Osteoblast (primary cell): ENCODE data around the gene CCR3. TPM values are rescaled to one million over a fixed set of nuclear protein-coding genes. Genes with fewer than 3 reads are reported as not detected.
A peak's percentile ranks its signal among the peaks of the same experiment; 100 is the strongest.

Source experiments
- DNase-seq: peaks from one replicate; pipeline ENCODE4 v3.0.0; 2011; ENCODE audit warnings: low spot score, mixed read lengths; ENCODE audit not compliant: insufficient read length; ENCODE audit errors: missing footprints
- H2AFZ ChIP-seq: 2 replicates; pipeline ENCODE4 v1.6.0; 2011; ENCODE audit warnings: mild to moderate bottlenecking, low read length
- H3K27ac ChIP-seq: 2 replicates; pipeline ENCODE4 v1.5.1; 2011; ENCODE audit warnings: mild to moderate bottlenecking, low read depth, low read length, moderate library complexity
- H3K27me3 ChIP-seq: 2 replicates; pipeline ENCODE4 v1.6.0; 2012; ENCODE audit warnings: mild to moderate bottlenecking, control low read depth, inconsistent platforms, low read length, moderate library complexity; ENCODE audit not compliant: insufficient read depth
- H3K36me3 ChIP-seq: 2 replicates; pipeline ENCODE4 v1.5.1; 2011; ENCODE audit warnings: mild to moderate bottlenecking, low read length, control low read depth, moderate library complexity; ENCODE audit not compliant: insufficient read depth
- H3K4me1 ChIP-seq: 2 replicates; pipeline ENCODE4 v1.5.1; 2011; ENCODE audit warnings: mild to moderate bottlenecking, low read length, control low read depth, moderate library complexity; ENCODE audit not compliant: insufficient read depth
- H3K4me2 ChIP-seq: 2 replicates; pipeline ENCODE4 v1.6.0; 2011; ENCODE audit warnings: mild to moderate bottlenecking, low read length; ENCODE audit not compliant: insufficient read depth
- H3K4me3 ChIP-seq: fragments of 200-600 bp; sonication (generic); 3 replicates; pipeline ENCODE4 v1.5.1; 2012; ENCODE audit warnings: mild to moderate bottlenecking, low read length, inconsistent platforms; ENCODE audit not compliant: insufficient read depth
- H3K79me2 ChIP-seq: 2 replicates; pipeline ENCODE4 v1.6.0; 2012; ENCODE audit warnings: mild to moderate bottlenecking, low read length, control low read depth, inconsistent platforms; ENCODE audit not compliant: insufficient read depth
- H3K9me3 ChIP-seq: 2 replicates; pipeline ENCODE4 v1.5.1; 2011; ENCODE audit warnings: low read depth, low read length, control low read depth
- H4K20me1 ChIP-seq: 2 replicates; pipeline ENCODE4 v1.6.0; 2012; ENCODE audit warnings: mild to moderate bottlenecking, low read length, control low read depth; ENCODE audit not compliant: insufficient read depth
- CTCF ChIP-seq: IDR thresholded peaks from 2 replicates; pipeline ENCODE4 v1.5.1; 2011; ENCODE audit warnings: mild to moderate bottlenecking, low read depth, low read length, moderate library complexity; ENCODE audit errors: extremely low read depth
- total RNA-seq: library from RNA; depleted of rRNA; stranded (reverse); fragments of >200 nt; gene quantifications from 2 replicates; pipeline ENCODE4 v1.2.3, GENCODE V29; 2012

Gene CCR3
- total RNA-seq, 1 donor: not detected

GRCh38 chr3:46213201-46213600 lies 29.1 kb upstream of the CCR3 start:
- H3K36me3 ChIP-seq: no peaks in the 10 kb centered on the region
- no peaks in the 10 kb centered on the region for H3K79me2 ChIP-seq
- H3K27me3 ChIP-seq: peaks cover 36% of the 10 kb centered on the region
- H3K4me1 ChIP-seq: peaks cover 15% of the 10 kb centered on the region
- DNase-seq: no peak
- H3K4me3 ChIP-seq: no peak overlapping the region
- no peak for TF ChIP-seq CTCF
- no peak overlapping the region for H3K4me2 ChIP-seq
- no peaks in the 10 kb centered on the region for H3K9me3 ChIP-seq
- no peaks in the 10 kb centered on the region for H4K20me1 ChIP-seq
- no peak overlapping the region for H3K27ac ChIP-seq
- H2AFZ ChIP-seq: no peak overlapping the region

DNA sequence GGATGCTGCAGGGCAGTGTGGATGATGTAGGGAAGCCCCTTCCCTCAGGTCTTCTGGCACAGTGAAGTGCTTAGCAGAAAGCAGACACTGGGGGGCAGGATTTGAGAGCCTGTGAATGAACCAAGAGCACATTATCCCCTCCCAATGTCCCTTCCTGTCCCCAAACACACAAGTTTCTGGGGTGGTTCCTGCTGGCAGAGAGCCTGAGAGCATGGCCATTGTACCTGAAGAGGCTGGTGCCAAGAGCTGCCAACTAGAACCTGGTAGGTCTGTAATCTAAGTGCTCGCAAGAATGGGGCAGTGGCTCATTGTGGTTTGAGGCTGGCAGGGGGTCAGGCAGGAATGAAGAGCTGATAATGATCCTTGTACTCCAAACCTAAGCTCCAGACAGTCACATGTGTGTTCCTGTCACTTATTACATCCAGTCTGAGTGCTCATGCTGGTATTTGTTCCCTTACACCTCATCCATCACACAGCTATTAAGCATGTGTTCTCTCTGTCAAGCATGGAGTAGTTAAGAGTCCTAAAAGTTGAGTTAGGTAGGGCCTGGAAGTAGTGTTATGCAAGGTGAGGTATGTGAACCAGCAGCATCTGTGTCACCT lies 27.4 kb upstream of the CCR3 start:
- TF ChIP-seq CTCF: peak; percentile 36
- DNase-seq: peak; percentile 55
- no peak overlapping the region for H3K4me3 ChIP-seq
- H3K79me2 ChIP-seq: no peaks in the 10 kb centered on the region
- H4K20me1 ChIP-seq: no peaks in the 10 kb centered on the region
- H3K27me3 ChIP-seq: peaks cover 38% of the 10 kb centered on the region
- H3K4me1 ChIP-seq: peaks cover 3% of the 10 kb centered on the region
- no peak overlapping the region for H3K4me2 ChIP-seq
- H2AFZ ChIP-seq: no peak overlapping the region
- no peak overlapping the region for H3K27ac ChIP-seq
- no peaks in the 10 kb centered on the region for H3K9me3 ChIP-seq
- no peaks in the 10 kb centered on the region for H3K36me3 ChIP-seq

- H3K27me3 ChIP-seq: peaks cover 44% of the 10 kb centered on the region
- no peak overlapping the region for H3K27ac ChIP-seq
- H3K4me1 ChIP-seq: no peaks in the 10 kb centered on the region
- no peak for TF ChIP-seq CTCF
- peak; percentile 48 for DNase-seq
- no peak overlapping the region for H3K4me3 ChIP-seq
- H3K9me3 ChIP-seq: no peaks in the 10 kb centered on the region
- H3K79me2 ChIP-seq: no peaks in the 10 kb centered on the region
- H3K4me2 ChIP-seq: no peak overlapping the region
- no peaks in the 10 kb centered on the region for H3K36me3 ChIP-seq
- no peak overlapping the region for H2AFZ ChIP-seq
- no peaks in the 10 kb centered on the region for H4K20me1 ChIP-seq
Measured at GRCh38 chr3:46215810-46216414, 26.3 kb upstream of the CCR3 start.

DNA sequence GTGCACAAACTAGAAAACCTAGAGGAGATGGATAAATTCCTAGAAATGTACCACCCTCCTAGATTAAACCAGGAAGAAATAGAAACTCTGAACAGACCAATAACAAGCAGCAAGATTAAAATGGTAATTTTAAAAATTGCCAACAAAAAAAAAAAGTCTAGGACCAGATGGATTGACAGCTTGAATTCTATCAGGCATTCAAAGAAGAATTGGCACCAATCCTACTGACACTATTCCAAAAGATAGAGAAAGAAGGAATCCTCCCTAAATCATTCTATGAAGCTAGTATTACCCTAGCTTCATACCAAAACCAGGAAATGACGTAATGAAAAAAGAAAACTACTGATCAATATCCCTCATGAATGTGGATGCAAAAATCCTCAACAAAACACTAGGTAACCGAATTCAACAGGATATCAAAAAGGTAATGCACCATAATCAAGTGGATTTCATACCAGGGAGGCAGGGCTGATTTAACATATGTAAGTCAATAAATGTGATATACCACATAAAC lies 24.0 kb upstream of the CCR3 start:
- peaks cover 50% of the 10 kb centered on the region for H3K27me3 ChIP-seq
- TF ChIP-seq CTCF: no peak
- H3K36me3 ChIP-seq: no peaks in the 10 kb centered on the region
- no peak overlapping the region for H3K4me3 ChIP-seq
- no peaks in the 10 kb centered on the region for H3K4me1 ChIP-seq
- no peak for DNase-seq
- H3K9me3 ChIP-seq: no peaks in the 10 kb centered on the region
- H4K20me1 ChIP-seq: no peaks in the 10 kb centered on the region
- H3K27ac ChIP-seq: no peak overlapping the region
- H3K4me2 ChIP-seq: no peak overlapping the region
- H3K79me2 ChIP-seq: no peaks in the 10 kb centered on the region
- H2AFZ ChIP-seq: no peak overlapping the region
